ENCODE data around the gene HTR6.

DNA sequence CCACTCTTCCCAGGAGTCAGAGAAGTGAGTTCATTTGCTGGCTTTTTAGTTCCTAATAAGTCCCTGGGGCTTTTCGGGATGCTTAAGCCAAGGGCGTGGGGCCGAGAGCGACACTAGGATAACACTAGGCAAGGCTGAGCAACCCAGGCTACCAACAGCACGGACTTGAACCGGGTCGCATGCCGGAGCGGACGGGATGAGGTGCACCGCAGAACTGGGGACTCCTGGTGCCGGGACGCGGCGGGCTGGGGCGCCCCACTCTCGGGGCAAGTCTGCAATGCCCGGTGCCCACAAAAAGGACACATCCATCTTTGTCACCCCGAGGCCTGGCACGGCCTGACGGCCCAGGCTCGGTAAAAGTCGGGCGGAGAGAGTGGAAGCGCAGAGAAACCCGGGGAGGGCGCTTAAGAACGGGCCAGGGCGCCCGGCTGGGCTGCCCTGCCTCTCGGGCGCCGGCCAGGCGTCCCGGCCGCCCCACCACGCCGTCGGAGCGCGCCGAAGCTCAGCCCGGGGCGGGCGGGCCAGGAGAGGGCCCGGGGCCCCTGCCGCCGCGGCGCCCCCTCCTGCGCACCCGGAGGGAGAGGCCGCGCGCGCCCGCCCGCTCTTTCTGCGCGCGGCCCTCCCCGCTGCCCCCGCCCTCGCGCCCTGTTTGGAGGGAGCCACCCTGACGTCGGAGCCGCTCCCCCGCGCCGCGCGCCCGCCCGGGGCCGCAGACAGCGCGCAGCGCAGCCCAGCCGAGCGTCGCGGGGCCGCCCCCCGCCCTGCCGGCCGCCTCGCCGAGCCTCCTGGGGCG is 20.9 kb upstream of the HTR6 start, which contains the start of gene NBL1:
- TF ChIP-seq, protein P1, sequence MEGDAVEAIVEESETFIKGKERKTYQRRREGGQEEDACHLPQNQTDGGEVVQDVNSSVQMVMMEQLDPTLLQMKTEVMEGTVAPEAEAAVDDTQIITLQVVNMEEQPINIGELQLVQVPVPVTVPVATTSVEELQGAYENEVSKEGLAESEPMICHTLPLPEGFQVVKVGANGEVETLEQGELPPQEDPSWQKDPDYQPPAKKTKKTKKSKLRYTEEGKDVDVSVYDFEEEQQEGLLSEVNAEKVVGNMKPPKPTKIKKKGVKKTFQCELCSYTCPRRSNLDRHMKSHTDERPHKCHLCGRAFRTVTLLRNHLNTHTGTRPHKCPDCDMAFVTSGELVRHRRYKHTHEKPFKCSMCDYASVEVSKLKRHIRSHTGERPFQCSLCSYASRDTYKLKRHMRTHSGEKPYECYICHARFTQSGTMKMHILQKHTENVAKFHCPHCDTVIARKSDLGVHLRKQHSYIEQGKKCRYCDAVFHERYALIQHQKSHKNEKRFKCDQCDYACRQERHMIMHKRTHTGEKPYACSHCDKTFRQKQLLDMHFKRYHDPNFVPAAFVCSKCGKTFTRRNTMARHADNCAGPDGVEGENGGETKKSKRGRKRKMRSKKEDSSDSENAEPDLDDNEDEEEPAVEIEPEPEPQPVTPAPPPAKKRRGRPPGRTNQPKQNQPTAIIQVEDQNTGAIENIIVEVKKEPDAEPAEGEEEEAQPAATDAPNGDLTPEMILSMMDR (conservative IDR thresholded peaks at IDR 0.05 in 1 of 2, IDR thresholded peaks at IDR 0.05 in 1 of 2; ENCODE audit: low read depth in 1 of 2, low read length in 2 of 2), result no peak
- TF ChIP-seq EZH2 (IDR thresholded peaks at IDR 0.05; ENCODE audit: low read length, missing control alignments), result no peak

All from fibroblast of lung (primary cell).